BJ (cell line): ENCODE results near the gene TBL1X. TPM values are rescaled to one million over a fixed set of nuclear protein-coding genes. Genes with fewer than 3 reads are reported as not detected.

ENCODE experiments used
- CTCF ChIA-PET: fragments of 350-600 bp; formaldehyde crosslinking; extraction: SDS; loops from one replicate; lab custom pipeline; 2021; ENCODE audit warnings: antibody characterized with exemption, inconsistent platforms; lab: Yijun Ruan, JAX
- POLR2A ChIA-PET: fragments of 300-600 bp; sonication (Branson Sonifier 250); formaldehyde crosslinking; extraction: SDS; loops from one replicate; lab custom pipeline; 2021; ENCODE audit warnings: antibody characterized with exemption; lab: Charles Lee
- DNase-seq: peaks from one replicate; pipeline ENCODE4 v3.0.0-alpha.2; 2011; ENCODE audit warnings: low read depth
- H3K27me3 ChIP-seq: 2 replicates; pipeline ENCODE4 v1.6.0; 2011; ENCODE audit warnings: low read length; ENCODE audit not compliant: control insufficient read depth, insufficient read depth
- H3K36me3 ChIP-seq: 2 replicates; pipeline ENCODE4 v1.5.1; 2011; ENCODE audit warnings: low read length; ENCODE audit not compliant: control insufficient read depth, insufficient read depth
- H3K4me3 ChIP-seq: 2 replicates; pipeline ENCODE4 v1.5.1; 2011; ENCODE audit warnings: low read depth, mild to moderate bottlenecking, control low read depth, low read length
- polyA plus RNA-seq: library from polyadenylated mRNA; depleted of rRNA; stranded (reverse); fragments of >200 nt; gene quantifications from 2 replicates; pipeline ENCODE4 v1.2.3, GENCODE V29; 2011
- TF ChIP-seq, protein P1 (sequence below): IDR thresholded peaks from 2 replicates; pipeline ENCODE4 v1.5.1; 2011; ENCODE audit warnings: low read depth, mild to moderate bottlenecking, control low read depth, inconsistent platforms, low read length, moderate library complexity; ENCODE audit not compliant: insufficient read depth

Gene TBL1X
- polyA plus RNA-seq, 1 experiment: 13.2 TPM

DNA sequence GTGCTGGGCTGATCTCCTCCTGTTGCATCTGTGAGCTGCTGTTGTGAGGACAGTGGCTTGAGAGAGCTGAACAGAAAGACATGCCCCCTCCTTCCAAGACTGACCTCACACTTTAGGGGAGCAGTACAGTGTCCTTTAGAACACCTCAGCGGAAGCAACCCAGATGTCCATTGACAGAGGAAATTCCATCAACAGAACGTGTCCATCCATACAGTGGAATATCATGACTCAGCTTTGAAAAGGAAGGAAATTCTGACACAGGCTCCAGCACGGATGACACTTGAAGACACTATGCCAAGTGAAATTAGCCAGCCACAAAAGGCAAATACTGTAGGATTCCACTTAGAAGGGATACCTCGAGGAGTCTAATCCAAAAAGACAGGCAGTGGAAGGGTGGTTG is 197.3 kb downstream of the TBL1X start:
- TF ChIP-seq, protein P1, sequence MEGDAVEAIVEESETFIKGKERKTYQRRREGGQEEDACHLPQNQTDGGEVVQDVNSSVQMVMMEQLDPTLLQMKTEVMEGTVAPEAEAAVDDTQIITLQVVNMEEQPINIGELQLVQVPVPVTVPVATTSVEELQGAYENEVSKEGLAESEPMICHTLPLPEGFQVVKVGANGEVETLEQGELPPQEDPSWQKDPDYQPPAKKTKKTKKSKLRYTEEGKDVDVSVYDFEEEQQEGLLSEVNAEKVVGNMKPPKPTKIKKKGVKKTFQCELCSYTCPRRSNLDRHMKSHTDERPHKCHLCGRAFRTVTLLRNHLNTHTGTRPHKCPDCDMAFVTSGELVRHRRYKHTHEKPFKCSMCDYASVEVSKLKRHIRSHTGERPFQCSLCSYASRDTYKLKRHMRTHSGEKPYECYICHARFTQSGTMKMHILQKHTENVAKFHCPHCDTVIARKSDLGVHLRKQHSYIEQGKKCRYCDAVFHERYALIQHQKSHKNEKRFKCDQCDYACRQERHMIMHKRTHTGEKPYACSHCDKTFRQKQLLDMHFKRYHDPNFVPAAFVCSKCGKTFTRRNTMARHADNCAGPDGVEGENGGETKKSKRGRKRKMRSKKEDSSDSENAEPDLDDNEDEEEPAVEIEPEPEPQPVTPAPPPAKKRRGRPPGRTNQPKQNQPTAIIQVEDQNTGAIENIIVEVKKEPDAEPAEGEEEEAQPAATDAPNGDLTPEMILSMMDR: no peak
- Histone ChIP-seq H3K36me3 (no peaks in the 10 kb centered on the region), H3K4me3 (no peak overlapping the region), H3K27me3 (no peaks in the 10 kb centered on the region)
- no peak for DNase-seq
- CTCF ChIA-PET: no interaction called here
- POLR2A ChIA-PET: no interaction called here

DNA sequence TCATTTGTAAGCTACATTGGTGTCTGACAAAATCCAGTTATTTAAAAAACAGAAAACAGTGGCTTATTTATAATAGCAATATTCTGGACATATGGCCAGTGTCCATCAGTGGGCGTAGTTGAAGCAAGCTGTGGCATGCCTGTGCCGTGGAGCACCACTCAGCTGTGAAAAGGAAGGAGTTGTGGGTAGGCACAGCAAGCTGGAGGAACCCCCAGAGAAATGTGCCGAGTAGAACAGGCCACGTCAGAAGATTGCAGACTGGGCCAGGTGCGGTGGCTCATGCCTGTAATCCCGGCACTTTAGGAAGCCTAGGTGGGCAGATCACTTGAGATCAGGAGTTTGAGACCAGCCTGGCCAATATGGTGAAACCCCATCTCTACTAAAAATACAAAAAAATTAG is 198.4 kb downstream of the TBL1X start:
- H3K27me3 ChIP-seq: no peaks in the 10 kb centered on the region
- H3K4me3 ChIP-seq: no peak overlapping the region
- ChIA-PET CTCF (no interaction called here), POLR2A (no interaction called here)
- H3K36me3 ChIP-seq: no peaks in the 10 kb centered on the region
- TF ChIP-seq, protein P1: no peak
- no peak for DNase-seq

DNA sequence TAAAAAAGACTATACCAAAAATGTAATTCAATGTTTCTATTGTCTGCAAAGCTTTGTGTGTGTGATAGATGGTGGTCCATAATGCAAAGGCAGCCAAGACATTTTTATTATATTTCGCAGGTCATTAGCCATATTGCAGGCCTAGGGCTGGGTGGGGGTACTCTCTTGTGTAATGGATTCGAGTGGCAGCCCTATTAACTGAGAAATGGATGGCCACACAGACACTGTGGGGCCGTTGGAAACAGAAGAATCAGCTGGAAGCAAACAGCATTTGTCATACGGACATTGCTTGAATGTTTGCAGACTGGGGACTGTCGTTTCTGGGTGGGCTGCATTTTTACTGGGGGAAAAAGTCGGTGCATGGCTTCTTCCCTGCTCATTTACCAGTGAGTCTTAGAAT is 199.4 kb downstream of the TBL1X start:
- no peak overlapping the region for H3K4me3 ChIP-seq
- no peaks in the 10 kb centered on the region for H3K36me3 ChIP-seq
- TF ChIP-seq, protein P1: no peak
- no peak for DNase-seq
- H3K27me3 ChIP-seq: no peaks in the 10 kb centered on the region
- ChIA-PET POLR2A (no interaction called here), CTCF (interaction anchor here (0.7 kb wide), 1 partner anchor 8 kb away, joined by 3 read pairs; no protein-coding TSS in a partner anchor)

DNA sequence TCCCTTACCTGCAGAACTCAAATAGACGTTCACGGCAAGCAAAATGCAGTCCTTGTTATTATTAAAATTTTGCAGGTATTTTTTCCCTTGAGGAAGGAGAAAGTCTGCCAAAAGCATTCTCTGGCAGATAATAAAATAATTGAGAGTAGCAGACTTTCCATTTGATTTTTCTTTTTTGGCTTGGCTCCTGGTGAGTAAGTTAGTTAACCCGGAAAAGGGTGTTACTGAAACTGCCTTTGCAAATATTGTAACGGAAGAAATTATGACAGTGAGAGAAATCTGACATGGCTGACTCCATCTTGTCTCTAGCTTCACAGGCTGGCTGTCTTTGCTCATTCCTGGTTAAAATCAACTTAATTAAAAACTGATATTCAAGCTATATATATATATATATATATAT is 200.3 kb downstream of the TBL1X start:
- ChIA-PET POLR2A (no interaction called here), CTCF (no interaction called here)
- no peak overlapping the region for H3K4me3 ChIP-seq
- no peak for DNase-seq
- TF ChIP-seq, protein P1: no peak
- no peaks in the 10 kb centered on the region for H3K27me3 ChIP-seq
- no peaks in the 10 kb centered on the region for H3K36me3 ChIP-seq

DNA sequence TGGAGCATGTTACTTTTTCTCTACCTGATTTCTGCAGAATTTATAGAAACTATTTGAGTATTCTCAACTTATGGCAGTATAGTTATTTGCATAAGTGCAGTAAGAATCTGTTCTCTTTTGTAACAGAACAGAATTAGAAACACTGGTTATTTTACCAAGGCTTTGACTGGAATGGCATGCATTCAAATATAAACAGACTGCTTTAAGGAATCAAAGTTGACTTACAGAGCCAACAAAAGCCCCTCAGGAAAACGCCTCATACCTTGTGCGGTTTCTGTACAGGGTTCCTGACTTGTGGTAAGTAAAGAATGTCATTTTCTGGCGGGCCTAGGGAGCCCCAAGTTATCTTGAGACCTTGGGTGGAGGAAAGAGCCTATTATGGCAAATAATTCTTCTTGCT is 203.7 kb downstream of the TBL1X start:
- Histone ChIP-seq H3K27me3 (no peaks in the 10 kb centered on the region), H3K4me3 (no peak overlapping the region), H3K36me3 (no peaks in the 10 kb centered on the region)
- CTCF ChIA-PET: no interaction called here
- TF ChIP-seq, protein P1: no peak
- no peak for DNase-seq
- POLR2A ChIA-PET: no interaction called here
